GM12872 (cell line): Measurements from ENCODE around the gene PLA2G7.

Experiments
- TF ChIP-seq, protein P1 (sequence below): IDR thresholded peaks from 3 replicates; pipeline ENCODE4 v1.5.1; 2011; ENCODE audit warnings: low read depth, mild to moderate bottlenecking, low read length, moderate library complexity; ENCODE audit not compliant: insufficient read depth

Gene PLA2G7

DNA sequence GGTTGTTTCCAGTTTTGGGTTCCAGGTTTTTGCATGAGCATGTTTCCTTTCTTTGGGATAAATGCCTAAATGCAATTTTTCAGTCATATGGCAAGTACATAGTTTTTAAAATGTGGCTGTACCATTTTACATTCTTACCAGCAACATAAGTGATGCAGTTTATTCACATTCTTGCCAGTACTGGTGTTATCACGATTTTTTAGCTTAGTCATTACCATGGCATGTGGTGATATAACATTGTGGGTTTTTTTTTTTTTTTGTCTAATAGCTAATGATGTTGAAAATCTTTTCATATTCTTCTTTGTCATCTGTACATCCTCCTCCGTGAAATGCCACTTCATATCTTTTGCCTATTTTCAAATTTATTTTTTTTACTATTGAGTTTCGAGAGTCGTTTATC lies 50.4 kb downstream of the PLA2G7 start:
- TF ChIP-seq, protein P1, sequence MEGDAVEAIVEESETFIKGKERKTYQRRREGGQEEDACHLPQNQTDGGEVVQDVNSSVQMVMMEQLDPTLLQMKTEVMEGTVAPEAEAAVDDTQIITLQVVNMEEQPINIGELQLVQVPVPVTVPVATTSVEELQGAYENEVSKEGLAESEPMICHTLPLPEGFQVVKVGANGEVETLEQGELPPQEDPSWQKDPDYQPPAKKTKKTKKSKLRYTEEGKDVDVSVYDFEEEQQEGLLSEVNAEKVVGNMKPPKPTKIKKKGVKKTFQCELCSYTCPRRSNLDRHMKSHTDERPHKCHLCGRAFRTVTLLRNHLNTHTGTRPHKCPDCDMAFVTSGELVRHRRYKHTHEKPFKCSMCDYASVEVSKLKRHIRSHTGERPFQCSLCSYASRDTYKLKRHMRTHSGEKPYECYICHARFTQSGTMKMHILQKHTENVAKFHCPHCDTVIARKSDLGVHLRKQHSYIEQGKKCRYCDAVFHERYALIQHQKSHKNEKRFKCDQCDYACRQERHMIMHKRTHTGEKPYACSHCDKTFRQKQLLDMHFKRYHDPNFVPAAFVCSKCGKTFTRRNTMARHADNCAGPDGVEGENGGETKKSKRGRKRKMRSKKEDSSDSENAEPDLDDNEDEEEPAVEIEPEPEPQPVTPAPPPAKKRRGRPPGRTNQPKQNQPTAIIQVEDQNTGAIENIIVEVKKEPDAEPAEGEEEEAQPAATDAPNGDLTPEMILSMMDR: no peak

DNA sequence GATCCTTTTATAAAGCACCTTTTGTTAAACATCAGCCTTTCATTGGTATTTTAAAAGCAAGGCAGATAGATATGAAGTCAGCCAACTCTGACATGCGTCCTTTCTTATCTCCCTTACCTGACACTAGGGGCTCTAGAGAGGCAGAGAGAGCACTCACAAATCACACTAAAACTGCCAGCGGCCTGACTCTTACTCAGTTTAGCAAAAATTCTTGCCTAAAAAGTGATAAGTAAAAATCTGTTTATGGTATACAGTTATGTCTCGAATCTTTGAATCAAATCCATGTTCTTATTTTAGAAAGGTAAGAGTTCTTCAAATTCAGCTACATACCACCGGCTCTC lies 57.9 kb downstream of the PLA2G7 start:
- TF ChIP-seq, protein P1: peak; percentile 59

DNA sequence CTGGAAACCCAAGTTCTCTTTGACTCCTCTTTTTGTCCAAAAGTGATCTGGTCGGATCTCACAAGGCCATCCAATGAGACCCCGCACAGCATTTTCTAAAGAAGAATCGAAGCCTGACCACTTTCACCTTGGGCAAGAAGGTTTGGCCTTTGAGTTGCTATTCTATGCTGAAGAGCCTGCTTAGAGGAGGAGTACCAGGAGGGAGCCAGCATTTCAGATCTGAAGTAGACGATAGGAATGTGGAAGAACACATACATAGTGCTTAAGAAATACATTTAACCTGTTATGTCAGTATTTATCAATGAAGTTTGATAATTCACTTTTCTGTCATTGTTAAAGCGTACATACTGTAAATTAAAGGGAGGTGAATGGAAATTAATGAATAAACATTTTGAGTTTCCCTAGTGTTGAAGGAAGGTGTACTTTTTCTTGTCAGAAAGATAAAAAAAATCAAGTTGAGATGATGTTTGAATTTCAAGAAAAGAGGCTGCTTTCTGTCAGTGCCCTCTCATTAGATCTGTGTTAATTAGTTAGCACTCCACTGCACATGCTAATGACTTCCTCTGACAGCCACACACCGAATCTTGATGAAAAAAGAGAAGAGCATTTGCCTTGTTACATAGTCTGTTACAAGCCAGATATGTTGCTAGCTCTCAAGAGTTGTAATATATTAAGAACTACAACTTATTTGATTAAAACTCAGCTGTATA lies 58.4 kb downstream of the PLA2G7 start:
- TF ChIP-seq, protein P1: no peak

GRCh38 chr6:46674410-46674809 lies 60.8 kb downstream of the PLA2G7 start:
- TF ChIP-seq, protein P1: no peak

GRCh38 chr6:46667377-46667776 lies 67.8 kb downstream of the PLA2G7 start:
- TF ChIP-seq, protein P1: no peak

GRCh38 chr6:46661483-46661882 lies 73.7 kb downstream of the PLA2G7 start:
- TF ChIP-seq, protein P1: no peak

DNA sequence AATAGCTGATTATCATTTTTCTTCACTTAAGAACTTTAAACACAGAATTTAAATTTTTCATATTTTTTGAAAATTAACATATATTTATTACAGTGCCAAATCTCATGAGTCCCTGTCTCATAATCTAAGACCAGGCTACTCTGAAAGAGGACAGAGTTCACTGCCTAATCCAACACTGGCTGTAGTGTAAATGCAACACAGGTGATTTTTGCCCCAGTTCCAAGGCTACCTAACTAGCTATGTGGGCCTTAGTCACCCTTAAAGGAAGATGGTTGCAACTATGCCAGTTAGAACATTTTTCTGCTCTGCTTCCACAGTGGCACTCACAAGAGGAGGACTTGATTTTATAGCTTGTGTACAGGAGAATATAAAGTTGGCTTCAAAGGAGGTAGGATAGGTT lies 77.5 kb downstream of the PLA2G7 start:
- TF ChIP-seq, protein P1: no peak

GRCh38 chr6:46655803-46656202 lies 79.4 kb downstream of the PLA2G7 start:
- TF ChIP-seq, protein P1: 0 out of 3 replicates have a peak, but pooled peaks have one; percentile 7
